Daoy (cell line): Measurements from ENCODE around the gene SLC25A41. TPM values are rescaled to one million over a fixed set of nuclear protein-coding genes. Genes with fewer than 3 reads are reported as not detected.

Experiments
- DNase-seq: peaks from one replicate; pipeline ENCODE4 v3.0.0-alpha.2; 2015; ENCODE audit warnings: low read depth
- total RNA-seq: library from RNA; depleted of rRNA; stranded (reverse); fragments of >200 nt; shearing (Covaris generic); gene quantifications from 2 replicates; pipeline ENCODE4 v1.2.3, GENCODE V29; 2014; rRNA removed

Gene SLC25A41
- not detected in 2 replicates for total RNA-seq

- no peak for DNase-seq
These were observed at the start of gene SLC25A41 for GRCh38 chr19:6433663-6434062. Gene SLC25A41 (minus strand): TSS chr19:6433763. CDS start chr19:6433693, 70 bp downstream.

- no peak for DNase-seq
These were observed 49.7 kb upstream of the SLC25A41 start for GRCh38 chr19:6483235-6483634.

- no peak for DNase-seq
These were observed 48.8 kb upstream of the SLC25A41 start for GRCh38 chr19:6482343-6482686.

GRCh38 chr19:6481541-6482342 is 48.2 kb upstream of the SLC25A41 start, which contains the start of gene DENND1C:
Gene DENND1C (minus strand): TSS chr19:6481787. CDS start chr19:6481695, 92 bp downstream.
- DNase-seq: peak; percentile 50

GRCh38 chr19:6480848-6481415 is 47.4 kb upstream of the SLC25A41 start:
- no peak for DNase-seq

GRCh38 chr19:6479836-6480398 is 46.4 kb upstream of the SLC25A41 start:
- DNase-seq: no peak

GRCh38 chr19:6478815-6479214 is 45.3 kb upstream of the SLC25A41 start:
- DNase-seq: no peak

- DNase-seq: no peak
These were observed 43.4 kb upstream of the SLC25A41 start for GRCh38 chr19:6476896-6477431.

- peak; percentile 92 for DNase-seq
These were observed 42.8 kb upstream of the SLC25A41 start for GRCh38 chr19:6476155-6476895.

GRCh38 chr19:6475321-6476108 is 42.0 kb upstream of the SLC25A41 start:
- peak; percentile 23 for DNase-seq

GRCh38 chr19:6473647-6474046 is 40.1 kb upstream of the SLC25A41 start:
- no peak for DNase-seq

GRCh38 chr19:6472713-6473112 is 39.1 kb upstream of the SLC25A41 start:
- DNase-seq: no peak

- no peak for DNase-seq
These were observed 37.5 kb upstream of the SLC25A41 start for GRCh38 chr19:6471076-6471475.

- no peak for DNase-seq
These were observed 36.6 kb upstream of the SLC25A41 start for GRCh38 chr19:6470173-6470572.

- no peak for DNase-seq
These were observed 33.8 kb upstream of the SLC25A41 start for GRCh38 chr19:6467384-6467783.

- DNase-seq: no peak
These were observed 33.1 kb upstream of the SLC25A41 start for GRCh38 chr19:6466526-6467248.

- DNase-seq: no peak
These were observed 32.1 kb upstream of the SLC25A41 start for GRCh38 chr19:6465663-6466062.

GRCh38 chr19:6465006-6465405 is 31.4 kb upstream of the SLC25A41 start:
- no peak for DNase-seq

- DNase-seq: no peak
These were observed 30.7 kb upstream of the SLC25A41 start, which contains the start of gene CRB3 for GRCh38 chr19:6464070-6464873. Gene CRB3 (plus strand): TSS chr19:6464271. CDS start chr19:6464702, 431 bp downstream.
